Keratinocyte (primary cell): ENCODE data around the gene BIK.

ENCODE experiments used
- EZH2 ChIP-seq: IDR thresholded peaks from one replicate; pipeline ENCODE4 v1.6.1; 2012; ENCODE audit warnings: inconsistent platforms, mild to moderate bottlenecking, low read length, moderate library complexity
- TF ChIP-seq, protein P1 (sequence below), 3 experiments: IDR thresholded peaks in 1 of 3; conservative IDR thresholded peaks in 1 of 3; optimal IDR thresholded peaks in 1 of 3; 2 replicates in 2 of 3; 3 replicates in 1 of 3; pipeline versions ENCODE3 to v1.5.1; 2011; ENCODE audit warnings: low read length in 3 of 3, mild to moderate bottlenecking in 3 of 3, moderate library complexity in 2 of 3, control low read depth in 1 of 3, inconsistent platforms in 1 of 3; ENCODE audit not compliant: insufficient read depth in 2 of 3; ENCODE audit errors: extremely low read depth in 1 of 3

DNA sequence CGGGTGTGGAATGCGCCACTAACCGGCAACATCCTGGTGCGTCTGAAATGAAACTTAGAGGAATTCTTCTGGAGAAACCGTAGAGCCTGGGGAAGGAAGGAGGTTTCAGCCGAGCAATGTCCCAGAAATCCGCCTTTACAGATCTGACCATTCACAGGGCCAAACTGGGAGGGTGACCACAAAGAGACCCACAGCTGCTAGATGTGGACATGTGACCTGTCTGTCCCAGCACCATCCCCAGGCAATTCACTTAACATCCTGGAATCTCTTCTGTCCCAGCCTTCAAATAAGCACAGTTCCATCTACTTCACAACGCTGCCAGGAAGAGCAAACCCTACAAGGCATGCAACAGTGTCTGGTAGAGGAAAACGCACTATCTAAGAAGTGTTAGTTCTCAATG, 22.9 kb downstream of the BIK start:
- TF ChIP-seq EZH2 = no peak
- TF ChIP-seq, protein P1, sequence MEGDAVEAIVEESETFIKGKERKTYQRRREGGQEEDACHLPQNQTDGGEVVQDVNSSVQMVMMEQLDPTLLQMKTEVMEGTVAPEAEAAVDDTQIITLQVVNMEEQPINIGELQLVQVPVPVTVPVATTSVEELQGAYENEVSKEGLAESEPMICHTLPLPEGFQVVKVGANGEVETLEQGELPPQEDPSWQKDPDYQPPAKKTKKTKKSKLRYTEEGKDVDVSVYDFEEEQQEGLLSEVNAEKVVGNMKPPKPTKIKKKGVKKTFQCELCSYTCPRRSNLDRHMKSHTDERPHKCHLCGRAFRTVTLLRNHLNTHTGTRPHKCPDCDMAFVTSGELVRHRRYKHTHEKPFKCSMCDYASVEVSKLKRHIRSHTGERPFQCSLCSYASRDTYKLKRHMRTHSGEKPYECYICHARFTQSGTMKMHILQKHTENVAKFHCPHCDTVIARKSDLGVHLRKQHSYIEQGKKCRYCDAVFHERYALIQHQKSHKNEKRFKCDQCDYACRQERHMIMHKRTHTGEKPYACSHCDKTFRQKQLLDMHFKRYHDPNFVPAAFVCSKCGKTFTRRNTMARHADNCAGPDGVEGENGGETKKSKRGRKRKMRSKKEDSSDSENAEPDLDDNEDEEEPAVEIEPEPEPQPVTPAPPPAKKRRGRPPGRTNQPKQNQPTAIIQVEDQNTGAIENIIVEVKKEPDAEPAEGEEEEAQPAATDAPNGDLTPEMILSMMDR (optimal IDR thresholded peaks at IDR 0.05 in 1 of 3, IDR thresholded peaks at IDR 0.05 in 1 of 3, conservative IDR thresholded peaks at IDR 0.05 in 1 of 3; ENCODE audit: extremely low read depth in 1 of 3, insufficient read depth in 2 of 3, low read length in 3 of 3) = no peak
